Vagina (tissue), 2 donors: Measurements from ENCODE around the gene MAN2A2.

Source experiments
- CTCF ChIP-seq, 3 experiments: fragments of 450-650 bp in 2 of 3; fragments of 200-600 bp in 1 of 3; sonication (generic) in 1 of 3; IDR thresholded peaks; one replicate each; pipeline ENCODE4 v1.5.1; 2017 to 2019; ENCODE audit warnings: antibody characterized with exemption in 3 of 3, mild to moderate bottlenecking in 2 of 3, moderate library complexity in 2 of 3
- POLR2AphosphoS5 ChIP-seq, 2 donors: sonication (generic); formaldehyde crosslinking; IDR thresholded peaks; one replicate each; pipeline ENCODE4 v1.9.0; 2017; ENCODE audit warnings: antibody characterized with exemption in 2 of 2, mild to moderate bottlenecking in 2 of 2, low read depth in 1 of 2; ENCODE audit not compliant: insufficient read depth in 1 of 2

- TF ChIP-seq CTCF (IDR thresholded peaks at IDR 0.05): no peak
- TF ChIP-seq POLR2AphosphoS5 (IDR thresholded peaks at IDR 0.05; ENCODE audit: insufficient read depth in 1 of 2, low read depth in 1 of 2): no peak
These were observed 48.0 kb upstream of the MAN2A2 start for GRCh38 chr15:90855139-90855538.
